GM12891 (cell line): ENCODE measurements around the gene TSPAN7.

Source experiments
- POLR2A ChIP-seq: IDR thresholded peaks from 2 replicates; pipeline ENCODE4 v1.6.1; 2011; ENCODE audit warnings: low read depth, low read length, control low read depth
- POLR2AphosphoS5 ChIP-seq: IDR thresholded peaks from 2 replicates; pipeline ENCODE4 v1.6.1; 2011; ENCODE audit warnings: low read depth, low read length, control low read depth
- POU2F2 ChIP-seq: IDR thresholded peaks from 2 replicates; pipeline ENCODE4 v1.6.1; 2011; ENCODE audit warnings: low read depth, mild to moderate bottlenecking, control low read depth, low read length, moderate library complexity
- TAF1 ChIP-seq: IDR thresholded peaks from 2 replicates; pipeline ENCODE4 v1.6.1; 2011; ENCODE audit warnings: low read depth, low read length, control low read depth

DNA sequence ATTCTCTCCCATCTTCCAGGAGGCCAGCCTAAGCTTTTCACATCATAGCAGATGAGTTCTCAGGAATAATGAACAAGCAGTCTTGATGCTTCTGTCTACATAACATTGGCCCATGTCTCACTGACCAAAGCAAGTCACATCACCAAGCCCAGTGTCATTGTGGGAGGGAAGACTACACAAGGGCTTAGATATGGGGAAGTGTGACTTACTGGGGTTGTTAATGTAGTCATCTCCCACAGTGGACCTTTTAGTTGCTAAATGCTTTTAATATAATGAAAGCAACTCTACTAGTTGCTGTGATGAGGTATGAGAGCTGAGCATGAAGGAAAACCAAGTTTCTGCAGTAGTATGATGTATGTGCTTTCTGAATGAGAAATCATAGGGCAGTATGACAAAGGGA, 40.5 kb downstream of the TSPAN7 start:
- TF ChIP-seq POLR2A (no peak), POLR2AphosphoS5 (no peak), TAF1 (no peak), POU2F2 (no peak)
